GM12892 (cell line): ENCODE measurements around the gene GPAT2.
"Not testable (repeated sequence)": the region's sequence is repeated elsewhere in the genome, so short reads cannot be mapped to it uniquely, and the experiment has no call there.

Experiments
- POLR2A ChIP-seq: IDR thresholded peaks from 2 replicates; pipeline ENCODE4 v1.6.1; 2011; ENCODE audit warnings: low read depth, low read length, control low read depth
- POLR2AphosphoS5 ChIP-seq: IDR thresholded peaks from 2 replicates; pipeline ENCODE4 v1.6.1; 2011; ENCODE audit warnings: low read depth, low read length, control low read depth

DNA sequence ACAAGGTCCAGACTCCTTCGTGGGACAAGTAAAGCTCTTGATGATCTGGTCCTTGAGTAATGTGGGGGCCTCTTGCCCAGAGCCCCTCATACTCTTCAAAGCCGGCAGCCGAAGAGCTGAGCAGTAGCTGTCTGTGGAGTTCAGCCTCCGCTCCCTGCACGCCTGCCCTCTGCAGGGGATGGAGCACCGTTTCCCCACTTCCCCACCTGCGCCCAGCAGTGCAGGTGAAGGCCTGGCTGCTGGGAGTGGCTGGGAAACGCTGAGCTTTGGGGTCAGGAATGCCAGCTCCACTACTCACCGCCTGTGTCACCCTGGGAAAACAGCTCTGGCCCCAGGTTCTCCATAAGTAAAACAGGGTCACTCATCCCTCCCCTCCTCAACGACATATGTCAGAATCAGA lies 24.9 kb downstream of the GPAT2 start:
- not testable (repeated sequence) for TF ChIP-seq POLR2A, POLR2AphosphoS5
